A549 (cell line): Measurements from ENCODE around the gene ITGAV.

Source experiments
- CEBPB ChIP-seq, 2 experiments: fragments of >200 bp in 1 of 2; sonication (Bioruptor Twin) in 1 of 2; formaldehyde crosslinking in 1 of 2; IDR thresholded peaks; 2 replicates each; pipeline ENCODE4 v1.6.1; 2012 to 2016
- CHD2 ChIP-seq: fragments of 150-350 bp; IDR thresholded peaks from 2 replicates; pipeline ENCODE4 v1.6.1; 2014; ENCODE audit warnings: low read length; ENCODE audit not compliant: partially characterized antibody
- HOXA7 ChIP-seq: fragments of 250-450 bp; sonication (Bioruptor Pico); IDR thresholded peaks from 2 replicates; pipeline ENCODE4 v1.5.0; 2020; ENCODE audit warnings: mild to moderate bottlenecking, moderate library complexity
- JUN ChIP-seq, 2 experiments: fragments of >200 bp; sonication (Bioruptor Twin); formaldehyde crosslinking; IDR thresholded peaks; 2 replicates in 1 of 2; 3 replicates in 1 of 2; pipeline ENCODE4 v1.6.1; 2016 to 2017
- SMC3 ChIP-seq: fragments of >200 bp; sonication (Bioruptor Twin); formaldehyde crosslinking; IDR thresholded peaks from 3 replicates; pipeline ENCODE4 v1.6.1; 2018; ENCODE audit warnings: inconsistent platforms
- ZFP36 ChIP-seq: fragments of 450-650 bp; IDR thresholded peaks from 2 replicates; pipeline ENCODE4 v1.6.1; 2014; ENCODE audit warnings: borderline replicate concordance; ENCODE audit not compliant: partially characterized antibody
- ZSCAN20 ChIP-seq: fragments of 250-450 bp; sonication (Bioruptor Pico); IDR thresholded peaks from 2 replicates; pipeline ENCODE4 v1.8.0; 2022; ENCODE audit warnings: mild to moderate bottlenecking, moderate library complexity

GRCh38 chr2:186590350-186590758, 498 bp downstream of the ITGAV start:
- no peak for TF ChIP-seq CHD2
- no peak for TF ChIP-seq JUN (IDR thresholded peaks at IDR 0.05)
- TF ChIP-seq ZFP36, result no peak
- no peak for TF ChIP-seq CEBPB (IDR thresholded peaks at IDR 0.05)
- TF ChIP-seq SMC3, result no peak
- no peak for TF ChIP-seq HOXA7
- TF ChIP-seq ZSCAN20 (CRISPR knock-in tag), result no peak
